HG02870 (cell line): Measurements from ENCODE around the gene PLVAP.
A peak's percentile ranks its signal among the peaks of the same experiment; 100 is the strongest.

Experiments
- ATAC-seq: cut with Tn5 transposase; IDR thresholded peaks from one replicate; pipeline ENCODE4 v1.9.1; 2021; ENCODE audit warnings: mild to moderate bottlenecking, moderate library complexity; ENCODE audit not compliant: unreplicated experiment

PLVAP gene

GRCh38 chr19:17336872-17337674 lies 40.1 kb downstream of the PLVAP start, which contains the start of gene GTPBP3:
TSS of gene GTPBP3 (plus strand) at chr19:17337553. CDS start at chr19:17337612, 59 bp downstream.
- peak; percentile 78 for ATAC-seq

GRCh38 chr19:17335575-17335974 lies 41.6 kb downstream of the PLVAP start:
- no peak for ATAC-seq

- ATAC-seq = peak; percentile 33
Measured at GRCh38 chr19:17334414-17335409, 42.4 kb downstream of the PLVAP start, which contains the start of gene ANO8. TSS of gene ANO8 (minus strand) at chr19:17334855. CDS start at chr19:17334670, 185 bp downstream.

GRCh38 chr19:17333611-17334413 lies 43.3 kb downstream of the PLVAP start:
- no peak for ATAC-seq

- no peak for ATAC-seq
Measured at GRCh38 chr19:17332677-17333581, 44.2 kb downstream of the PLVAP start.

- ATAC-seq = no peak
Measured at GRCh38 chr19:17332360-17332676, 44.8 kb downstream of the PLVAP start.

- no peak for ATAC-seq
Measured at GRCh38 chr19:17331045-17331558, 46.0 kb downstream of the PLVAP start.

- no peak for ATAC-seq
Measured at GRCh38 chr19:17330262-17331044, 46.7 kb downstream of the PLVAP start.

- ATAC-seq = no peak
Measured at GRCh38 chr19:17329366-17330261, 47.5 kb downstream of the PLVAP start.

- no peak for ATAC-seq
Measured at GRCh38 chr19:17328517-17329365, 48.4 kb downstream of the PLVAP start.

GRCh38 chr19:17327654-17328516 lies 49.3 kb downstream of the PLVAP start:
- ATAC-seq = no peak

- no peak for ATAC-seq
Measured at GRCh38 chr19:17327068-17327653, 50.0 kb downstream of the PLVAP start.

- ATAC-seq = no peak
Measured at GRCh38 chr19:17326595-17326966, 50.6 kb downstream of the PLVAP start.

GRCh38 chr19:17325881-17326594 lies 51.1 kb downstream of the PLVAP start:
- no peak for ATAC-seq

GRCh38 chr19:17325133-17325532 lies 52.0 kb downstream of the PLVAP start:
- ATAC-seq = no peak
